D341Med (cell line): ENCODE measurements around the gene RAPSN.

ENCODE experiments used
- DNase-seq: peaks from one replicate; pipeline ENCODE4 v3.0.0; 2012; ENCODE audit warnings: low spot score

RAPSN gene

DNA sequence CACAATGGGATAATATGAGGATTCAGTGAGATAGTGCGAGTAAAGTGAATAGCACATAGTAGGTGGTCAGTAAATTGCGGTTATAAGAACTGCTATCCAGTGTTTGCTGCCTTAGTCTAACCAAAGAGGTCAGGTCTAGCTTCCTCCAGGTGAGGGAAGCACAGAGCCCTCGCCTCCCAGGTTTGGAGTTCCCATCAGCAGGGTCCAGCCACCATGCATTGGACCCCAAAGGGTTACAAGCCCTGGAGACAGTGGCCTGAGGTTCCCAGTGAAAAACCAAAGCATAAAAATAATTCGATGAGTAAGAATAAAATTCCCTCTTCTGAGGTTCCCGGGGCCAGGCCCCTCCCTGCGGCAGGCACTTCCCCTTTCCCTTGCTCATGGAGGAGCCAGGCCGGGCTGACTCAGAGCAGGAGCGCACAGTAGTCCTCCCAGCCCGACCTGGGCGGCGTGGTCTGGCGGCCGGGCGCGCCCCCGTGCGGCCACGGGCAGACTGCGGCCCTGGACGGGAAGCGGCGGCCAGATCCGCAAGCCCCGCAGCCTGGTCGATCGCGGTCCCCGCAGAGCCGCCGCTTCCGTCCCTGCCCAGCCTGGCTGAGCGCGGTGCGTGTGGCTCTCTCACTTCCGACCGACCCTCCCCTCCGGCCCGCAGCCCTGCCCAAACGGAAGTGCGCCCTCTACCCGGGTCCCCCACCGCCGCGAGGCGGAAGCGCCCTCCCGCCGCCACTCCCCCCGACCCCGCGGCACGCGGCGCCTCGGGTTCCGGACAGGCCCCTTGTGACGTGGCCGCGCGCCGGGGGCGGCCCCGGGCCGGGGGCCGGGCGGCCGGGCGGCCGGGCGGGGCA is 41.0 kb downstream of the RAPSN start, which contains the start of gene SLC39A13:
TSS of gene SLC39A13 (plus strand) at position 845 of the 845 bp plus-strand sequence. CDS start 1,505 bp downstream, outside the sequence.
- DNase-seq: peak; percentile 97

DNA sequence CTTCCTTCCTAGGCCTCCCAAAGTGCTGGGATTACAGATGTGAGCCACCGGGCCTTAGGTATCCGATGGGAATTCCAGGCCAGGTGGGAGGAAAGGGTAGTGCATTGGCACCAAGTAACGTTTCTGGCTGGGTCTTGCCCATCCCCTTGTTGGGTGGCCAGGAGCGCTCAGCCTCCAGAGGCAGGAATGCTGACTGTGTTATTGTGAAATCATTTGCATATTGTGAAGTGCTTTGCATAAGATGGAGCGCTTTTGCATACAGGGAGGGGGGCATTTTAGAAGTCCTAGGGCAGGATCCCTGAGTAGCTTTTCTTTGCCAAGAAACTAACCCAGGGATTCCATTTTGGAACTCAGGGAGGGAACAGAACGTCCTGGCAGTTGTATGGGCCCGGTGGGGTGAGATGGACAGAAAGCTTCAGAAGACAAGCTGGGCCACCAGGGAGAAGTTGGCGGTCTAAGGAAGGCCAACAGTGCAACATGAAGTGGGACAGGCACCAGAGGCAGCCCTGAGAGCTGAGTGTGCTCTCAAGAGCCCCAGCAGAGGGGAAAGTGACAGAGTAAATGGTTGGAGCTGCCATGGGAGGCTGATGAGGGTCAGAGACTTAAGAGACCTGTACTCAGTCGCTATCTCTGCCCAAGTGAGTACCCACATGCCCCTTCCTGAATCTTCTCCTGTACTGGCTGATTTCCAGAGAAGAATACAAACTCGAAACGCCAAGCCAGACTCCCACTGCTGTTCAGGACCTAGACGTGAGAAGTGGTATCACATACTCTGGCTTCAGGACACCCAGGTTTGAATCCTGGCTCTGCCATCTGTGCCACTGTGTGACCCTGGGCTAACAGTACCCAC is 41.8 kb downstream of the RAPSN start:
- no peak for DNase-seq

DNA sequence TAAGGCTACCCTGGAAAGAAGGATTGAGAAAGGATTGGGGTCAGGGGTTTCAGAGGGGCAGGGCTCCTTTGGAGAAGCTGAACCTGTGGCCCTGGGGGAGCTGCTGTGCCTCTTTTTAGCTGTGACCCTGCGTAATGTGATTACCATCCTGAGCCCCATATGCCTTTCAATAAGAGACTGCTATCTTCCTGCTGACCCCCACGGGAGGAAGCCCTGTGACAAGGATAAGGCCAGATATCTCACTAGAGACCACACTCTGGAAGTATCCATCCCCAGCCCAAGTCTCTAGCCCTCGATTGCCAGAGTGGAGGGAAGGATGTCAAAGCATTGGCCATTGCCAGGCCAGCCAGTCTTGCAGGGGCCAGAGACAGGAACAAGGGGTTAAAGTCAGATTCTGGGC is 45.4 kb downstream of the RAPSN start:
- DNase-seq: no peak

DNA sequence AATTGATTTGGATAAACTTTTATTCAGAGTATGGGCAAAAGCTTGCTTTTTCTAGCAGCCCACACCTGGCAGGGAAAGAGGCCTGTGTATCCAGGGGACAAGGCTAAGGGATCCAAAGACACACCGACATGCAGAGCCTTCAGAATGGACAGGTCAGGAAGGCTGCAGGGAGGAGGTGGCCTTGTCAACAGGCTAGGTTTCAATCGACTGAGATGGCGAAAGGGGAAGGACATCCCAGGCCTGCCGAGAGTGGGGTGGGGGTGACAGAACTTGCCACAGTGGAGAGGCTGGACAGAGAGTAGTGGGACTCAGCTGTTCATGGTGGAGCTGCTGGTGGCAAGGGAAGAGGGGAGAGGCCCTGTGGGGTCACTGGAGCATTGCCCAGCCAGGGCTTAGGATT is 45.8 kb downstream of the RAPSN start:
- no peak for DNase-seq

DNA sequence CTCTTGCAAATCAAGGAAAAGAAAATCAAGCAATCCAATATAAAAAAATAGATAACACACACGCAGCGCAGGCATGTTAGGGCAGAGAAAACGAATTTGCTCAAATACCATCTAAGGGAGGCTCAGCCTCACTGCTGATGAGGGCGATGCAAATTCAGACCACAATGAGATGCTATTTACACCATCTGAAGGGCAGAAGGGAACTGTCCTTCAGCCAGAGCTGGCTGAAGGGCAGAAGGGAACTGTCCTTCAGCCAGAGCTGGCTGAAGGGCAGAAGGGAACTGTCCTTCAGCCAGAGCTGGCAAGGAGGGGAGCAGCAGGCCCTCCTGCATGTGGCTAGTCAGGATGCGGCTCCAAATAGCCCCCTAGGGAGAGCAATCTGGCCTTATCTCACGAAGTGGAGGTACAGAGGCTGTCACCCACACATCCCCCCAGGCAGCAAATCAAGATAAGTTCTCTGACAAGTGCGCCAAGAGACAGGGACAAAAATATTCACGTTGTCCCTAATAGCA is 48.1 kb downstream of the RAPSN start:
- no peak for DNase-seq

DNA sequence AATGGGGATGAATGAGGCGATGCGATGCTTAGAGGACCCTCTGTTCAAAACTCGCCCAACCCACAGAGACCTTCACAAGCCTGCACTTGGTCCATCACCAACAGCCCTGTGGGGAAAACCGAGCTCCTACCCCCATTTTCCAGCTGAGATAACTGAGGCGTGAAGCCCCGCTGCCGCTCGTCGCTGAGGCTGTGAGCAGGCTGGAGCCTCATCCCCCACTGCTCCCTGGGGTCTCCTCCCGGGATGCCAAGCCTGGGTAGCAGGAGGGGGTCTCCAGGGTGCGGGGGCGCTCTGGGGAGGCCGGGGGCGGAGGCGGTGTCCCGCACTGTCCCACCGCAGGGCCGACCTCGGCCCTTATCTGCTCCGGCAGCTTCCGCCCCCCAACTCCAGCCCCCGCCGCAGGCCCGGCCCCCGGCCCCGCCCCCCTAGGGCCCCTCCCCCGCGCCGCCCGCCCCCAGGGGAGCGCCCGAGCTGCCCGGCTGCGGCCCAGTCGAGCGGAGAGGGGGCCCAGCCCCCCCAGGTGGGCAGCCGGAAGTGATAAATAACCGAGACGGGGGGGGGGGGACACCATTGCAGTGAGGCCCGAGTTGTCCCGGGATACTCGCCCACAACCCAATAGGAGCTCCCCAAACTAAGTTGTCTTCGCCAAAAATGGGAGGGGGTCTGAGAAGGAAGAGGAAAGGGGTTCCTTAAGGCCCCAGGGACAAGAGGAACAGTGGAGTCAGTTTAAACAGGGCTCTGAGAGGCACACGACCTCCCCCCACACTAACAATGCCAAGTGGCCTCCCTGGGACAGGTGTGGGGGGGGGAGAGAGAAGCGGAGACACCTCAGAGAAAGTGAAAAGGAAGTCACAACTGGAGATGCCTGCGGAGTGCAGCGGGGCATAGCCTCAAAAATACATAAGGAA is 48.8 kb downstream of the RAPSN start:
- no peak for DNase-seq

DNA sequence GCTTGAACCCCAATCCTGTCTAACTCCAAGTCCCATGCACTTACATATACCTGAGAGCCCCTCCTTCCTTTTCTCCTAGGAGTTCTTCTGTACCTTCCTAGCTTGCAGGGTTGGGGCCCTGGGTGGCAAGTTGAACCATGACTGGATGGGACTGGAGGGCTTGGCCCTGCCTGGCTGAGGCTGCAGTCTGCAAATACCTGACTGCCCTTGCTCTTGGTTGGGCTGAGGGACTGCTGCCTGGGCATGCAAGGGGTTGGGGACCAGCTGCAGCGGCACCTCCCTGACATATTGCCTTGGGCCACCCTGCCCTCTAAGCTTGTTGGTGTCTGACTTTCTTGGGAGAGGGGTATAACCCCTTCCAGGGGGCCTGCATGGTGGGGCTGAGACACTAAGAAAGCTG is 50.4 kb downstream of the RAPSN start:
- DNase-seq: no peak

DNA sequence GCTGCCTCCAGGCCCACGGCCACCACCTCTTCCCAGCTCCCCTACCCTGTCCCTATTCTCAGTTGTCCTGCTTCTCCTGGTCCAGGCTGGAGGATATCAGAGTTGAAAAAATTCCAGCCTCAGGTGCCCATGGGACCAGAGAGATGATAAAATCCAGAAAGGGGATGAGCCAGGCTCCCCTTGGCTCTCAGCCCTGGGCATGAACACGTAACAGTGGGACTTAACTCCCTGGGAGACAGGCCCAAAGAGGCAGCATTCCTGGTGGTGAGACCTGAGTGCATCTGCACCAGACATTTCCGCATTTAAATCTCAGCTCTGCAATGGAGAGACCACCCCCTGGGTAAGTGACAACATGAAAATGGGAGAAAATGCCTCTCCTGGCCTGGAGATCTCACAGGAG is 50.9 kb downstream of the RAPSN start:
- DNase-seq: no peak

DNA sequence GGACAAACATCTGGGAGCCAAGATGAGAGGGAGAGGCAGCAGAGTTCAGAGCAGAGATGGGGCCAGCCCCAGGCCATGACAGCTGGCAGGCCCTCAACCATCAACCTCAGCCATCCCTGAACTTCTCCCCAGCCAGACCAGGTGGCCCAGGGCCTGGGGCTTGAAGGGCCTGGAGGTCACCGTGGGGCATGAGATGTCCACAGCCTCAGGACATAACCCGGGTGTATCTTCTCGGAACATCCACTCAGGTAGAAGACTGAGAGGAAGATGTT is 53.0 kb downstream of the RAPSN start:
- no peak for DNase-seq

DNA sequence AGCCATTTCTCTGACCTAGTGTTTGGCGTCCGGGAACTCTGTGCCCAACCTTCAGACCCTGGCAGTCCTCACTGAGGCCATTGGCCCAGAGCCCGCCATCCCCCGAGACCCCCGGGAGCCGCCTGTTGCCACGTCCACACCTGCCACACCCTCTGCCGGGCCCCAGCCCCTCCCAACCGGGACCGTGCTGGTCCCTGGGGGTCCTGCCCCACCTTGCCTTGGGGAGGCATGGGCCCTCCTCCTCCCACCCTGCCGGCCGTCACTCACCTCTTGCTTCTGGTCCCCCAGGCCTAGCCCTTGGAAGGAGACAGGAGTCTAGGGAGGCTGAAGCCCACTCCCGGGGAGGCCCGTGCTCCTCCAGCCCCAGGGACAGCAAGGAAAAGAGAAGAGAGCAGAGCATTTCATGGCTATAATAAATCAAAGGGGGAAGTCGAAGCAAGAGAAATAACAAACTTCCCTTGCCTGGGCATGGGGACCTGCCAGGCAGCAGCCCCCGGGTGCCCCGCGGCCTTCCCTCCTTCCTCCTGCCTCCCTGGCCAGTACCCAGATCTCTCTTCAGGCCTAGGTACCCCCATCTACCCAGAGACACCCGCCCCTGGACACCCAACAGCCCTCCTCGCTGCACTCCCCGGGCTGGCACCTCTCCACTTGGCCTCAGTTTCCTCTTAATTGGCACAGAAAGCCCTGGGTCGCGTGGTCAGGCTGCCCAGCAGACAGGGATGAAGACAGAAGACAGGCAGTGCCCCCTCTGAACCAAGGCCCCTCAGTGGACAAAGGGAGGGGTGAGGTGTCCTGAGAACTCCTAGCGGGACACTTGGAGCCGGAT is 53.5 kb downstream of the RAPSN start:
- no peak for DNase-seq

DNA sequence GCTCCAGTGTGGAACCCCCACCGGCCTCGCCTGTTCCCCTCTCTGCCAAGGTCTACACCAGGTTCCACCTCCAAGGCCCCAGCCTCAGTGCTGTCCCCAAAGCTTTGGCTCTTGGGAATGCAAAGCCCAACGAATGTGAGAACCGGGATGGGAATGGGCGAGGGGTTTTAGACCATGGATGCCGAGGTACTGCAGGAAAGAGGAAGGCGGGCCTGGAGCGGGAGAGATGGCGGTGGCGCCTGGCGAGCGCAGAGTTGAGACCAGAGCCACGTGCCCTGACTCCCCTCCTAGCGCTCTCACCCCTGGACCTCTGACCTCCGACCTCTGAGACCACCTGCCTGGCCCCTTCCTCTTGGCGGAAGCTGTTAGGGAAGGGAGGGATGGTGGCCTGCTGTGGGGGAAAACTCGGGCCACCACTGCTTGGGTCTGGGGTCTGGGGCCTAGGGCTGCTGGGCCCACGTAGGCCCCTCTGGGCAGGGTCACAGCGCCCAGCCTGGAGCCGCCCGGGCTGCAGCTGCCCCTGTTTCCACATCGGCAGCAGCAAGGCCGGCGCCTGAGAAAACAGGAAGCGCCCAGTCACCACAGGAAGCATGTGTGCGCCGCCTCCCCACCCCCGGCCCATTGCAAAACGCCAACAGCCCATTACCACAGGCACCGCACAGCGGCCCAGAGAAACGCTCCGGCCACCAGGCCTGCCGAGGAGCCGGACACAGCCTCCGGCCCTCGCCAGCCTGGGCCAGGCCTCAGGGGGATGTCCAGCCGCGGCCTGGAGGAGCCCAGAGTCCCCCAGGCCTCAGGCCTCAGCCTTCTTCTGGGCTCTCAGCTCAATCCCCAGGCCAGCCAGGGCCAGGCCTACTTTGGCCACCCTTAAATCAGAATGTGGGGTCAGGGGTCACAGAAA is 54.4 kb downstream of the RAPSN start:
- no peak for DNase-seq

DNA sequence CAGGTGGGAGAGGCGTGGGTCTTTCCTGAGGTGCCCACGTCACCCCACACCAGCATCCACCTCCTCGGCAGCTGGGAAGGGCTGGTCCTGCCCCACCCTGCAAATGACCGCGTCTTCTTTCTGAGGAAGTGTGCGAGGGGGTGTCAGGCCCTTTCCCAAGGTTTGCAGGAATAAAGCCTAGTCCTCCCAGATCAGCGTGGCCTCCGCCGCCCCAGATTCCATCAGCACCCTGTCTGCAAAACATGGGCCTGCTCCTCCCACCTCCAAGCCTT is 55.0 kb downstream of the RAPSN start:
- DNase-seq: peak; percentile 26

DNA sequence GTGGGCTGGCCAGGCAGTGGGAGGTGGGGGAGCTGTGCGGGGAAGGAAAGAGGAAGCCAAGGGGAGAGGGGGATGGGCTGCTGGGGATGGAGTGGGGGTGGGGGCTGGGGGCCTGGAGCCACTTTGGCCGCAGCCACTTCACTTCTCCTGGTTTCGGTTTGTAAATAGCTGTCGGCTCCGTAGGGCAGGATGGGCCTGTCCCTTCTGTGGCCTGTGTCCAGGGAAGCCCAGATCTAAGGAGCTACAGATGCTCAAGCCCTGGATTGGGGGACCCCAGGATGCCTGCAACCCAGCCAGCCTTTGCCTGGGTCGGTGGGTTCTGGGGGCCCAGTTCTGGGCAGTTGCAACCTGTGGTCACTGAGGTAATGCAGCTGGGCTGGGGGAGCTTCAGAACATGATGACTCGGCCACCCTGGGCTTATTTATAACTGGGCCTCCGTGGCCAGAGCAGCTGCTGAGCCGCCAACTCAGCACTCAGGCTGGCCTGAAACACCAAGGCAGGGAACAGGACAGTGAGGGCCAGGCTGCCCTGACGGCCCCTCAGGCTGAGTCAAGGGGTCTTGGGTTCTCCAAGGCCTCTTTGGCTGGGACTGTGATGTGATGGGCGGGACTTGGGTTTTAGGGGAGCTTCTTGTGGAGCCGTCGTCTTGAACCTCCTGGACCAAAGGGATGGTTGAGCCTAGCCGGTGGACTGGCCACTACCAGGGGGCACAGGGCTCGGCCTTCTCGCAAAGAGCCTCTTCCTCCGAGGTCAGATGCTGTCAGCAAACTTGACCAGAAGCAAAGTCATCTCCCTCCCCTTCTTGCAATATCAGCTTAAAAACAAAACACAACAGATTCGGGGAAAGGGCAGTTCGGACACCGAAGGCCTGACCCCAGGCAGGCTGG is 55.5 kb downstream of the RAPSN start:
- DNase-seq: peak; percentile 24

DNA sequence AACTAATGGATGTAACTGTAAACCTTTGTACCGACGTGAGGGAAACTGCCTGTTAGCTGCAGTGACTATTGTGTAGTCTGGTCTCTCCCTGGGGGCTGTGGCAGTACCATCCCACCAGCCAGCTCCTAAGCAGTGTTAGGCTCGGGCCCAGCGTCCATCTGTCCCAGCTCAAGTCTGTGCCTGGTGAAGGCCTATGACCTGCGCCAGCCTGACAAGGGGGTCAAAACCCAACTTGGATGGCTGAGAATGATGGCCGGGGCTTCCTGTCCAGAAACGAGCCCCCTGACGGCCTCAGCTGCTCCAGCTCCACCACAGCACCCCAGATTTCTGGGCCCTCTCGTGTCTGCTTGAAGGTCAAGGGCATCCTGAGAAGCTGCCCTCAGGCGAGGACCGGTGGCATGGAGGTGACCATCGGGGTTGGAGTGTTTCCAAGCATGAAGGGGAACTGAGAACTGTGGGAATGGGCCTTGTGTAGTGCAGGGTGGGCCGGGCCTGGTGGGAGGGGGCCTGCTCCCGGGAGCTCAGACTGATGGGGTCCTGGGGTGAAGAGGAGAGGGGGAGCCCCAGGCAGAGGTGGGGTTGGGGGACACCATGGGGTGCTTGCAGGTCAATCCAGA is 56.3 kb downstream of the RAPSN start:
- DNase-seq: peak; percentile 20

DNA sequence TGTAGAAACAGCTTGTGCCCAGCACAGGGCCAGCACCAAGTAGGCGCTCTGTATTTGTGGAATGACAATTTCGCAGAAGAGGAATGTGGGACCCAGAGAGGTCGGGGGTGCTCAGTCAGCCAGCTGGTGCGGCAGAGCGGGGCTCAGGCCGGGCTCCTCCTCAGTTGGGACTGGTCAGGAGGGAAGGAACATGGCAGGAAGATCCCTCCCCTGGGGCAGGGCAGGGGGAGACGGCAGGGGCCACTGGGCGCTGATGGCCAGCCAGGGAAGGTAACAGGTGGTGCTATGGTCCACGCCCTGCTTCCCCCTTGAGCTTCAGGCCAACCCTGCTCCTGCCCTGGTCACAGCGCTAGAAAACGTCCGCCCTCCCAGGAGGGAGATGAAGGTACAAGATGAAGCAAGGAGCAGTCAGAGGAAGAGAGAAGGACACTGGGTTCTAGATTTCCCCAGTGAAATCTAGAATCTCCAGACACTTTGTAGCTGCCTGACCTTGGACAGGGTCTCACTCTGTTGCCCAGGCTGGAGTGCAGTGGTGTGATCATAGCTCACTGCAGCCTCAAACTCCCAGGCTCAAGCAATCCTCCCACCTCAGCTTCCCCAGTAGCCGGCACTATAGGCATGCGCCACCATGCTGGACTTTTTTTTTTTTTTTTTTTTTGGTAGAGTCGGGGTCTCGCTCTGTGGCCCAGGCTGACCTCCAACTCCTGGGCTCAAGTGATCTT is 57.1 kb downstream of the RAPSN start:
- DNase-seq: peak; percentile 12

DNA sequence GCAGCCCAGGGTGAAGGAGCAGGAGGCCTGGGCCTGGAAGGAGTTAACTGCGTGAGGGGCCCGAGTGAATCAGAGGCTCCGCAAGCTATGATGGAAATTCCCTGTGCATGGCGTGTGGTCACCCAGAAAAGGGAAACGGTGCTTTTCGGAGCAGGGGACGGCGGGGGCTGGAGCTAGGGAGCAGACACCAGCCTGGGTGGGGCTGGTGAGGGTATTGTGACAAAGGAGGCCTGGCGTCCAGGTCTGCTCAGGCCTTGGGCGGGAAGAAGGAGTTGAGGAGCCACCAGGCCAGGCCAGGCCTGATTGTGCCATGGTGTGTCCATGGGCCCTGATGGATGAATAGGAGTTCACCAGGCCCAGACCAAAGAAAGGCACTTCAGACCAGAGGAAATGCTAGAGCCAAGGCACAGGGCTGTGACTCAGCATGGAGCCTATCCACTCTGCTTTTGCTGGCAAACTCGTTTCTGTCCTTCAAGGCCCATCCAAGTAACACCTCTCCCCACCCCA is 57.8 kb downstream of the RAPSN start:
- peak; percentile 18 for DNase-seq

DNA sequence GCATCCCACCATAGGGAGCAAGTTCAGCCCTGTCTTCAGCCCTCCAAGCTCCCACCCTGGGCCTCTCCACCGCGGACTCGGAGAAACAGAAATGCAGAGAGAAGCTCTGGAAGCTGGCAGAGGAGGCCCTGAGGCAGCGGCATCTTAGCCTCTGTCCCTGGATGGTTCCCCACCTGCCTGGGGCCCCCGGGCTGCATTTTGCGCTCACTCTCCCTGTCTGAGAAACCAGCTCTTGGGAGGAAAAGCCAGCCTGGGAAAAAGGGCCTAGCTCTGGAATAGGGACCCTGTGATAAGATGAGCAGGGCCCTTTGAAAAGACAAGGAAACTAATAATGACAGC is 58.5 kb downstream of the RAPSN start:
- no peak for DNase-seq
